Measurements from ENCODE around the gene RNF13.
"Not testable (repeated sequence)": the region's sequence is repeated elsewhere in the genome, so short reads cannot be mapped to it uniquely, and the experiment has no call there.

The RNF13 gene

GRCh38 chr3:149844091-149844490, 31.1 kb downstream of the RNF13 start:
- DNase-seq, result no peak

- no peak for DNase-seq
Measured at GRCh38 chr3:149845570-149846244, 32.7 kb downstream of the RNF13 start.

- no peak for DNase-seq
Measured at GRCh38 chr3:149848238-149848637, 35.2 kb downstream of the RNF13 start.

GRCh38 chr3:149848688-149849087, 35.7 kb downstream of the RNF13 start:
- no peak for DNase-seq

- DNase-seq, result no peak
Measured at GRCh38 chr3:149850787-149851584, 38.0 kb downstream of the RNF13 start.

GRCh38 chr3:149858911-149859310, 45.9 kb downstream of the RNF13 start:
- no peak for DNase-seq

GRCh38 chr3:149860881-149861280, 47.9 kb downstream of the RNF13 start:
- DNase-seq, result no peak

- DNase-seq, result no peak
Measured at GRCh38 chr3:149867563-149867962, 54.5 kb downstream of the RNF13 start.

- DNase-seq, result no peak
Measured at GRCh38 chr3:149871855-149872254, 58.8 kb downstream of the RNF13 start.

GRCh38 chr3:149872589-149872988, 59.6 kb downstream of the RNF13 start:
- no peak for DNase-seq

GRCh38 chr3:149877668-149878067, 64.7 kb downstream of the RNF13 start:
- no peak for DNase-seq

GRCh38 chr3:149879872-149880271, 66.9 kb downstream of the RNF13 start:
- no peak for DNase-seq

- no peak for DNase-seq
Measured at GRCh38 chr3:149881879-149882278, 68.9 kb downstream of the RNF13 start.

GRCh38 chr3:149883134-149883533, 70.1 kb downstream of the RNF13 start:
- no peak for DNase-seq

- DNase-seq, result not testable (repeated sequence)
Measured at GRCh38 chr3:149883860-149884259, 70.8 kb downstream of the RNF13 start.

GRCh38 chr3:149884848-149885247, 71.8 kb downstream of the RNF13 start:
- DNase-seq, result peak; percentile 25 to 47

- DNase-seq, result no peak
Measured at GRCh38 chr3:149886957-149887356, 73.9 kb downstream of the RNF13 start.

GRCh38 chr3:149891621-149892020, 78.6 kb downstream of the RNF13 start:
- no peak for DNase-seq

- no peak for DNase-seq
Measured at GRCh38 chr3:149892371-149892770, 79.4 kb downstream of the RNF13 start.

- no peak for DNase-seq
Measured at GRCh38 chr3:149894205-149894604, 81.2 kb downstream of the RNF13 start.

- DNase-seq, result no peak
Measured at GRCh38 chr3:149895339-149895738, 82.3 kb downstream of the RNF13 start.

- no peak for DNase-seq
Measured at GRCh38 chr3:149895769-149896168, 82.8 kb downstream of the RNF13 start.

GRCh38 chr3:149898771-149899170, 85.8 kb downstream of the RNF13 start:
- DNase-seq, result no peak

GRCh38 chr3:149900322-149900721, 87.3 kb downstream of the RNF13 start:
- DNase-seq, result no peak

GRCh38 chr3:149901770-149902169, 88.8 kb downstream of the RNF13 start:
- DNase-seq, result no peak

All from NCI-H1930 (cell line).